GM10266 (cell line): ENCODE measurements around the gene ANKRD39.

Source experiments
- DNase-seq: peaks from one replicate; pipeline ENCODE4 v3.0.0; 2012; ENCODE audit errors: extremely low spot score
- TF ChIP-seq, protein P1 (sequence below): IDR thresholded peaks from 2 replicates; pipeline ENCODE4 v1.5.1; 2012; ENCODE audit warnings: mild to moderate bottlenecking, low read depth; ENCODE audit not compliant: control insufficient read depth, insufficient read depth; ENCODE audit errors: missing control alignments

The ANKRD39 gene

GRCh38 chr2:96856776-96857666, 795 bp downstream of the ANKRD39 start:
- DNase-seq, result no peak
- TF ChIP-seq, protein P1, sequence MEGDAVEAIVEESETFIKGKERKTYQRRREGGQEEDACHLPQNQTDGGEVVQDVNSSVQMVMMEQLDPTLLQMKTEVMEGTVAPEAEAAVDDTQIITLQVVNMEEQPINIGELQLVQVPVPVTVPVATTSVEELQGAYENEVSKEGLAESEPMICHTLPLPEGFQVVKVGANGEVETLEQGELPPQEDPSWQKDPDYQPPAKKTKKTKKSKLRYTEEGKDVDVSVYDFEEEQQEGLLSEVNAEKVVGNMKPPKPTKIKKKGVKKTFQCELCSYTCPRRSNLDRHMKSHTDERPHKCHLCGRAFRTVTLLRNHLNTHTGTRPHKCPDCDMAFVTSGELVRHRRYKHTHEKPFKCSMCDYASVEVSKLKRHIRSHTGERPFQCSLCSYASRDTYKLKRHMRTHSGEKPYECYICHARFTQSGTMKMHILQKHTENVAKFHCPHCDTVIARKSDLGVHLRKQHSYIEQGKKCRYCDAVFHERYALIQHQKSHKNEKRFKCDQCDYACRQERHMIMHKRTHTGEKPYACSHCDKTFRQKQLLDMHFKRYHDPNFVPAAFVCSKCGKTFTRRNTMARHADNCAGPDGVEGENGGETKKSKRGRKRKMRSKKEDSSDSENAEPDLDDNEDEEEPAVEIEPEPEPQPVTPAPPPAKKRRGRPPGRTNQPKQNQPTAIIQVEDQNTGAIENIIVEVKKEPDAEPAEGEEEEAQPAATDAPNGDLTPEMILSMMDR, result no peak

DNA sequence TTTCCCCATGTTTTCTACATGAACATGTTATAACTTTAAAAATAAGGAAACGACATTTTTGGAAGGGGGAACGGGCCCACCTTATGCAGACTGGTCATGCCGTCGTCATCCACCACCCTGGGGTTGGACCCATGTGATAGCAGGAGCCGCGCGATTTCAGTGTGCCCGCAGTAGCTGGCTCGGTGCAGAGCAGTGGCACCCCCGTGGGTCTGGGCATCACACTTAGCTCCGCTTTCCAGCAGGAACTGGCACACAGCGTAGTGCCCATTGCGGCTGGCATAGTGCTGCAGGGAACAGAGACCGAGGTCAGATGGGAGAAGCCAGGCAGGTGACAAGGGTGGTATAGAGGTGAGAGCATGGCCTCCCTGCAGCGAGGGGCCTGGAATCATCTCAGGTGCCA, 4.5 kb downstream of the ANKRD39 start:
- TF ChIP-seq, protein P1, result no peak
- DNase-seq, result no peak

- TF ChIP-seq, protein P1, result no peak
These were observed 5.1 kb downstream of the ANKRD39 start for GRCh38 chr2:96852667-96853066.

DNA sequence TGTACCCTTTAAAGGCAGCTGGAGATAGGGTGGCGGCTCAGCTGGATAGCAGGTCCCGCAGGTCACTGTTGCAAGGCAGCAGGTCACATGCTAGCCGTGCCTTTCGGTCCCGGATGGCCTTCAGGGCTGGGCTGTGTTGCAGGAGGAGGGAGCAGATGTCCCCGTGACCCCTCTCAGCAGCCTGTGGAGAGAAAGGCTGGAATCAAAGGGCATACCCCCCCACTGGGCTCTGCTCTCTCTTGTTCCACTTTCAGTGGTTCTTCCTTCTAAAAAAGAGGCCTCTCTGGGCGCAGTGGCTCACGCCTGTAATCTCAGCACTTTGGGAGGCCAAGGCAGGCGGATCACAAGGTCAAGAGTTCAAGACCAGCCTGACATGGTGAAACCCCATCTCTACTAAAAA, 9.6 kb downstream of the ANKRD39 start:
- TF ChIP-seq, protein P1, result no peak

More at GRCh38 chr2:96852667-96853066, 5.1 kb downstream of the ANKRD39 start:
- no peak for DNase-seq

GRCh38 chr2:96847586-96847985, 10.2 kb downstream of the ANKRD39 start:
- DNase-seq, result no peak
- TF ChIP-seq, protein P1, result no peak

More for the DNA sequence above, 9.6 kb downstream of the ANKRD39 start:
- DNase-seq, result no peak

- TF ChIP-seq, protein P1, result no peak
- DNase-seq, result no peak
These were observed 11.0 kb downstream of the ANKRD39 start for GRCh38 chr2:96846825-96847224.

- no peak for DNase-seq
- TF ChIP-seq, protein P1, result no peak
These were observed 13.4 kb downstream of the ANKRD39 start for GRCh38 chr2:96844405-96844808.
